Measurements from ENCODE around the gene MYLK2. TPM values are rescaled to one million over a fixed set of nuclear protein-coding genes. Genes with fewer than 3 reads are reported as not detected.
"Not testable (repeated sequence)": the region's sequence is repeated elsewhere in the genome, so short reads cannot be mapped to it uniquely, and the experiment has no call there.

MYLK2 gene
- total RNA-seq, 1 experiment from 2014 or later: 0.36 TPM

DNA sequence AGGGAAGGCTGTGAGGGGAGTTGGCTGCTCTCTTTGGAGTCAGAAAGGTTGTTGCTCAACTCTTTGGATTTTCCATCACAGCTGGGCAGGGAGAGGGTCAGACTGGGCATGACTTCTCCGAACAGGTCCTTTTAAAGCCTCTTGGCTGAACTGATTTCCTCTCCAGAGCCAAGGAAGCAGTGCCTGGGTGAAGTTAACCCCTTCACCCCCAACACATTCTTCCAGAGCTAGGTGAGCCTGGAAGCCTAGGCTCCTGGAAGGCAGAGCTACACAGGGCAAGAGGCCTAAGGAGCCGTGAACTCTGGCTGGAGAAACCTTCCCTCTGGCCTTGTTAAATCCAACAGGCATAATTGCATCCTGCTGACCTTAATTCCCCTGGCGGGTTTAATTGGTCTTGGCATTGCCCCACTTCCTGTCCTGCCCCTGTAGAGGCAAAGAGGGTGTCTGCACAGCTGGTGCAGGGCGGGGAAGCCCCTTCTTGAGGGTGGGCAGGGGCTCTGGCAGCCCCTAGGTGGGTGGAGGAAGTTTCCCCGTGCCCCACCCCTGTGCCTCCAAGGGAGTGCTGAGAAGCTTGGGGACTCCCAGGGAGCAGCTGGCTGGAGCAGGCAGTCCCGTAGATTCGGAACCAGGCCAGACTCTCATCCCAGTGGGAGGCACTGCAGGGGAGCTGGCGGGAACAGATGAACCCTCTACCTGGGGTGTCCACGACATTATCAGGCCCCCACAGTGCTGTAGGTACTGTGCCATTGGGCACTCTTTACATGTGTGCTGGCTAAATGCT is 3.6 kb upstream of the MYLK2 start:
- peak; percentile 62 for DNase-seq (ENCODE audit: low read depth)

DNA sequence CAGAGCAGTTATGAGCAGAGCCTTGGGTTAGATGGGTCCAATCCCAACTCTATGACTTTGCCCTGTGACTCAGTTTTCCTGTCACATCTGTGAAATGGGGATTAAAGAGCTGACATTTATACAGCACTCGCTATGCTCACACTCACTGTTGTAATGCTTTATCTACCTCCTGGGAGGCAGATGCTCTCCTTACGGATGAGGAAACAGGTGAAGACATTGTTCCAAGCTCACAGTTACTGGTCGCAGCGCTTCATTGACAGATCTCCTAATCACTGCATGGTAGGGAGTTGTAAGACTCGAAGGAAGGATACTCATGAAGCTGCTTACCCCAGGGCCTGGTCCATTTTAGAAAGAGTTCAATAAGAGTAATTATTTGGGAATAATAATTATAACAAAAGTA is 2.9 kb upstream of the MYLK2 start:
- no peak for DNase-seq (ENCODE audit: low read depth)

GRCh38 chr20:31817461-31817860 is 1.7 kb upstream of the MYLK2 start:
- no peak for DNase-seq (ENCODE audit: low read depth)

GRCh38 chr20:31818376-31818908 is 714 bp upstream of the MYLK2 start:
- no peak for DNase-seq (ENCODE audit: low read depth)

GRCh38 chr20:31820228-31820627 is 1.1 kb downstream of the MYLK2 start:
- DNase-seq (ENCODE audit: low read depth): no peak

GRCh38 chr20:31821427-31821826 is 2.3 kb downstream of the MYLK2 start:
- no peak for DNase-seq (ENCODE audit: low read depth)

- peak; percentile 81 for DNase-seq (ENCODE audit: low read depth)
Measured at GRCh38 chr20:31822421-31823330, 3.5 kb downstream of the MYLK2 start.

GRCh38 chr20:31823360-31824124 is 4.4 kb downstream of the MYLK2 start:
- DNase-seq (ENCODE audit: low read depth): no peak

DNA sequence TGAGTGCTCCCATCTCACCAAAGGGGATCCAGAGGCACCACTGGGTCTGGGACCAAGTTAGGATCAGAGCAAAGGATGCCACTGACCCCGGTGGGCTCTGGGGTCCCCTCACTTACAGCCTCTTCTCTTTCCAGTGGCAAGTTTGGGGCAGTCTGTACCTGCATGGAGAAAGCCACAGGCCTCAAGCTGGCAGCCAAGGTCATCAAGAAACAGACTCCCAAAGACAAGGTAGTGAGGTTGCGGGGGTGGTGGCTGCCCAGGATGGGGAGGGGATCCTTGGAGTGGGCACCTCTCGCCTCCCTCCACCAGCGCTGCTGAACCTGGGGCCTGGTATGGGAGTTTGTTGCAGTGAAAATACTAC is 4.9 kb downstream of the MYLK2 start:
- DNase-seq (ENCODE audit: low read depth): no peak

DNA sequence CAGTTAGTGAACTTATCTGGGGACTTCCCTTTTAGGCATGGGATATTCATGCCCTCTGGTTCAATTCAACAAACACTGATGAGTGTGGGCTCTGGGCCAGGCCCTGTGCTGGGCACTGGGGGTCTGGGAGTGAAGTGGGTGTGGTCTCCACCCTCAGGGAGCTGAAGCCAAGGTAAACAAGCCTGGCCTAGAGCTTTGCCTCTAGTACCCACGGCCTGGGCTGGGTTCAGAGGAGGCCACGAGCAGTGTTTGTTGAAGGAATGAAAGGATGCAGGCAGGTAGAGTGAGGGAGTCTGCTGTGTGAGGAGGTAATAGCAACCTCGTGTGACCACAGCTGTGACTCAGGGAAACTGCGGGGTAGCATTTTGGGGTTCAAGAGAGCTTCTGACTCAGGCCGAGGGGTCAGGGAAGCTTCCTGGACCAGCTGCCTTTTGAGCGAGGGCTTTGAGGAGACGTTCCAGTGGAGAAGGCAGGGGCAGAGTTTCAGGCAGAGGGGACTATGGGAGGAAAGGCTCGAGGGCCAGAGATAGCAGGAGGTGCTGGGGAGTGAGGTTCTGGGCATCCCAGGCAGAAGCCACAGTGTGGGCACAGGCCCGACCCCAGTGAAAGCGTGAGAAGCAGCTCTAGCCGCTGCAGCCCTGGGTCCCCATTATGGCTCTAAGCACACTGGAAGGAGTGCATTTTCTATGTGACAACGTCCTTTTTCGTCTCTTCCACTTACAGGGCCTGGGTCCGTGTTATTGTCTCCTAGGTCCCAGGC is 5.6 kb downstream of the MYLK2 start:
- DNase-seq (ENCODE audit: low read depth): no peak

DNA sequence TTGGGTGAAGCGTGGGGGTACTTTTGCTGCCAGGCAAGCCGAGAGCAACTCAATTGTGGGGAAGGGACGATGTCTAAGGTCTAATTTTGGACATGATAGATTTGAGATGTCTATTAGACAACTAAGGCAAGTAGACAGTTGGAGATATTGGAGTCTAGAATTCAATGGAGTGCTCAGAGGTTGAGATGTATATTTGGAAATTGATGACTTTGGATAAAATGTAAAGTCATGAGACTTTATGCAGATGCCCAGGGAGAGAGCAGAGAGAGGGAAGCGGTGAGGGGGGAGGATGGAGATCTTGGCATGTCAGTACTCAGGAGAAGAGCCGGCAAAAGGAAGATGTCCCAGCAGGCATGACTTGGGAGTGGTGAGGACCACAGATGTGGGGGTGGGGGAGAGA is 6.9 kb downstream of the MYLK2 start:
- no peak for DNase-seq (ENCODE audit: low read depth)

GRCh38 chr20:31827059-31827458 is 7.9 kb downstream of the MYLK2 start:
- no peak for DNase-seq (ENCODE audit: low read depth)

DNA sequence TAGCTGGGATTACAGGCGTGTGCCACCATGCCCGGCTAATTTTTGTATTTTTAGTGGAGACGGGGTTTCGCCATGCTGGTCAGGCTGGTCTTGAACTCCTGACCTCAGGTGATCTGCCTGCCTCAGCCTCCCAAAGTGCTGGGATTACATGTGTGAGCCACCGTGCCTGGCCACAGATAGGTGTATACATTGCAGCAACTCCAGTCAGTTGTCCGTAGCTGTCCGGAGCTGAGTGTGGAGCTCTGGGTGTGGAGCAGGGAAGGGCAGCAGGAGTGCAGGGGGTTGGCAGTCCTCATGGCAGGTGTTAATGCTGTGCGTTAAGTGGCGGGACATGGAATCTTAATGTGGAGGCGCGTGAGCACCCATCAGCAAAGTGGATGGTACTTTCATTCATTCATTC is 8.9 kb downstream of the MYLK2 start:
- not testable (repeated sequence) for DNase-seq (ENCODE audit: low read depth)

DNA sequence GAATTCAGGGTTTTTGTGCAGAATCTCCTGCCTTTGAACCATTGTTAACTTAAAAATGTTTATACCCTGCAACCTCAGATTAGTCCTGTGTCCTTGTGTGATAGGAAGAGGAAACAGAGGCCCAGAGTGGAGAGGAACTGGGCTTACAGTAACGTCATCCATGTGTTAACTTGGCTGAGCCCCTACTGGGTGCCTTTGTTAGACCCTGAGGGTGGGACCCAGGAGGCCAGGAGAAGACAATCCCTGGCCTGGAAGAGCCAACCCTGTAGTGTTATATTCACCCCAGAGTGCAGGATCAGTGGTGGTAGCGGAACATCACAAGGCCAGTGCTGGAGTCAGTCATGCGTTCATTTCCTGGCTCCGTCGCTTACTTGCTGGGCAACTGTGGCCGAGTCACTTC is 10.6 kb downstream of the MYLK2 start:
- DNase-seq (ENCODE audit: low read depth): no peak

GRCh38 chr20:31830406-31830981 is 11.3 kb downstream of the MYLK2 start:
- no peak for DNase-seq (ENCODE audit: low read depth)

- DNase-seq (ENCODE audit: low read depth): no peak
Measured at GRCh38 chr20:31831211-31831610, 12.1 kb downstream of the MYLK2 start.

DNA sequence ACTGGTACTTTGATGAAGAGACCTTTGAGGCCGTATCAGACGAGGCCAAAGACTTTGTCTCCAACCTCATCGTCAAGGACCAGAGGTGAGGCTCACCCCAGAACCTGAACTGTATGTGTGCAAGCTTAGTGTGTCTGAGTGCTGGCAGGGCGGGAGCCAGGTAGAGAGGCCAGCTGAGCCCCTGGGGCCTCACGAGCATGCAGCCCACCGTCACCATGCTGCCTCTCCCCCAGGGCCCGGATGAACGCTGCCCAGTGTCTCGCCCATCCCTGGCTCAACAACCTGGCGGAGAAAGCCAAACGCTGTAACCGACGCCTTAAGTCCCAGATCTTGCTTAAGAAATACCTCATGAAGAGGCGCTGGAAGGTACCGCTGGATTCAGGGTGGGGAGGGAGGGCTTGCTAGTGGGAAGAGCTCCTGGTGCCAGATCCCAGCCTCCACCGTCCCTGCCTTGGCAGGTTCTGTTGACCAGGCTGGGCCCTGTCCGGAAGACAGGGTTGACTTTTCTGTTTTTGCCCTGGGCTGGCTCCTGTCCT is 12.7 kb downstream of the MYLK2 start:
- no peak for DNase-seq (ENCODE audit: low read depth)

DNA sequence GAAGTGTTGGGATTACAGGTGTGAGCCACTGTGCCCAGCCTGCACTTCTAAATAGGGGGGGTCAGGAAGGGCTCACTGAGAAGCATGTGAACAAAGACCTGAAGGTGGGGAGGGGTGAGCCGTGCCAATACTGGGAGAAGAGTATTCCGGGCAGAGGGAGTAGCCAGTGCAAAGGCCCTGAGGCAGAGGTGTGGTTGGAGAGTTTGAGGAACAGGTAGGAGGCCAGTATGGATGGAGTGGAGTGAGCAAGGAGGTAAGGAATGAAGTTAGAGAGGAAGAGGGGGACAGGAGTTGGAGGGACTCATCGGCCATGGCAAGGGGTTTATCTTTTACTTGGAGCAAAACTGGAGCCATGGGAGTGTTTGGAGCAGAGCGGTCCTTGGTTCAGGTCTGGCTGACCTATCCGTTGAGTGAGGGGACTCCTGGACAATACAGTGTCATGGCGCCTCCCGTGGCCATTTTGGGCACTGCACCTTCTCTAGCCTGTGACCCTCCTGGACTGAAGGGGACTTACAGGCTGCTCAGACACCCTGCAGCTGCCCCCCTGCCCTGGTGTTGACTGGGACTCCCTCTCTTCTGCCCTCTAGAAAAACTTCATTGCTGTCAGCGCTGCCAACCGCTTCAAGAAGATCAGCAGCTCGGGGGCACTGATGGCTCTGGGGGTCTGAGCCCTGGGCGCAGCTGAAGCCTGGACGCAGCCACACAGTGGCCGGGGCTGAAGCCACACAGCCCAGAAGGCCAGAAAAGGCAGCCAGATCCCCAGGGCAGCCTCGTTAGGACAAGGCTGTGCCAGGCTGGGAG is 14.2 kb downstream of the MYLK2 start:
- DNase-seq (ENCODE audit: low read depth): peak; percentile 52

DNA sequence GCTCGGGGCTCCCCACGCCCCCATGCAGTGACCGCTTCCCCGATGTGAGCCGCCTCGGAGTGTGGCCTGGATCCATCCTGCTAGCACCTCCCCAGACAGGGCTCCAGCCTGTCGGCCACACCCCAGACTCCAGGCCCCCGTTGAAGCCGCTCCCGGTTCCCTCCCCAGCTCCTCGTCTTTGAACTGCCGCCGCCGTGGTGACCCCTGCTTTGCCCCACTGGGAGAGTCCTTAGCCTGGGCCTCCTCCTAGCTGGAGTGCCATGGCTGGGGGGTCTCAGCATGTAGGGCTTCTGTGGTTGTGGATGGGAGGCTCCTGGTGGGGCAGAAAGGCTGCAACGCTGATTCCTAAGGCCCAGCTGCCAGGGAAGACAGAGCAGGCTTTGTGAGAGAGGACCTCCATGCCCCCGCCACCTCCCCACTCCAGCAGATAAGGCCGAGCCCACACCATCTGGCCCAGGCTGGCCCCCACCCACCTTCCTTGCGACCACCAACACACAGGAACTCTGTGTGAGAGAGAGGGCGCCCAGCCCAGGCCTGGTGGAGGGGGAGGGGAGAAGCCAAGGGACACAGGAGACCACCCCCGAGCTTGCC is 14.9 kb downstream of the MYLK2 start:
- no peak for DNase-seq (ENCODE audit: low read depth)
